GM19463 (cell line): Measurements from ENCODE around the gene MICAL3.
"Not testable (repeated sequence)": the region's sequence is repeated elsewhere in the genome, so short reads cannot be mapped to it uniquely, and the experiment has no call there.

Experiments
- ATAC-seq: cut with Tn5 transposase; IDR thresholded peaks from one replicate; pipeline ENCODE4 v1.9.1; 2021; ENCODE audit warnings: mild to moderate bottlenecking, moderate library complexity; ENCODE audit not compliant: unreplicated experiment

Gene MICAL3, protein sequence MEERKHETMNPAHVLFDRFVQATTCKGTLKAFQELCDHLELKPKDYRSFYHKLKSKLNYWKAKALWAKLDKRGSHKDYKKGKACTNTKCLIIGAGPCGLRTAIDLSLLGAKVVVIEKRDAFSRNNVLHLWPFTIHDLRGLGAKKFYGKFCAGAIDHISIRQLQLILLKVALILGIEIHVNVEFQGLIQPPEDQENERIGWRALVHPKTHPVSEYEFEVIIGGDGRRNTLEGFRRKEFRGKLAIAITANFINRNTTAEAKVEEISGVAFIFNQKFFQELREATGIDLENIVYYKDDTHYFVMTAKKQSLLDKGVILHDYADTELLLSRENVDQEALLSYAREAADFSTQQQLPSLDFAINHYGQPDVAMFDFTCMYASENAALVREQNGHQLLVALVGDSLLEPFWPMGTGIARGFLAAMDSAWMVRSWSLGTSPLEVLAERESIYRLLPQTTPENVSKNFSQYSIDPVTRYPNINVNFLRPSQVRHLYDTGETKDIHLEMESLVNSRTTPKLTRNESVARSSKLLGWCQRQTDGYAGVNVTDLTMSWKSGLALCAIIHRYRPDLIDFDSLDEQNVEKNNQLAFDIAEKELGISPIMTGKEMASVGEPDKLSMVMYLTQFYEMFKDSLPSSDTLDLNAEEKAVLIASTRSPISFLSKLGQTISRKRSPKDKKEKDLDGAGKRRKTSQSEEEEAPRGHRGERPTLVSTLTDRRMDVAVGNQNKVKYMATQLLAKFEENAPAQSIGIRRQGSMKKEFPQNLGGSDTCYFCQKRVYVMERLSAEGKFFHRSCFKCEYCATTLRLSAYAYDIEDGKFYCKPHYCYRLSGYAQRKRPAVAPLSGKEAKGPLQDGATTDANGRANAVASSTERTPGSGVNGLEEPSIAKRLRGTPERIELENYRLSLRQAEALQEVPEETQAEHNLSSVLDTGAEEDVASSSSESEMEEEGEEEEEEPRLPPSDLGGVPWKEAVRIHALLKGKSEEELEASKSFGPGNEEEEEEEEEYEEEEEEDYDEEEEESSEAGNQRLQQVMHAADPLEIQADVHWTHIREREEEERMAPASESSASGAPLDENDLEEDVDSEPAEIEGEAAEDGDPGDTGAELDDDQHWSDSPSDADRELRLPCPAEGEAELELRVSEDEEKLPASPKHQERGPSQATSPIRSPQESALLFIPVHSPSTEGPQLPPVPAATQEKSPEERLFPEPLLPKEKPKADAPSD (N-terminal part only)

DNA sequence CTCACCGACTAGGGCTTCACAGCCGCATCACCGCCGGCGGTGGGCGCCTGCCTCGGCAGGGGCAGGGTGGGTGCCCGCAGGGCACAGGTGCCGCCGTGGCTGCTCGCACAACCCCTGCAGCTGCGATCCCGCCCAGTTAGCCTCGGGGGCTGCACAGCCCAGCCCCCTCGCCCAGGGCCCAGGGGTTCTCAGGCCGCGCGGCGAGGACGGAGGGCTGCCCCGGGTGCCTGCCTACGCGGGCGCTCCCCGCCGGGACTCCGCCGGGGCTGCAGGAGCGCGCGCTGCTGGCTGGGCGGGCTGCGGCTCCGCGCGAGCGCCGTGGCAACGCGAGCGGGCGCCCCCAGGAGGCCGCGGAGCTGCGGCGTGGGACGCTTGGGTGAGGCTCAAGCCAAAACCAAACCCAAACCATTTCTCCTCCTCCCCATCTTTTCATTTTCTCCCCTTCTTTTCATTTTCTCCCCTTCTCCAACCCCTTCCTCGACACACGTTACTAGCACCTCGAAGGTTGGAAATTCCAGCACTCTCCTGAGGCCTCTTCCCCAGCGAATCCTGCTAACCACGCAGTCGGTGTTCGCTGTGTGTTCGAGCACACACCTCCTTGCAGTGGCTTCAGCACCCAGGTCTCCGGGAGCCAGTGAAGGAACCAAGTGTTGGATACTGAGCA, at the start of gene MICAL3:
Gene MICAL3, minus strand, starts transcription at position 286 of the 664 bp plus-strand sequence. CDS start 117,749 bp downstream, outside the sequence.
- no peak for ATAC-seq

DNA sequence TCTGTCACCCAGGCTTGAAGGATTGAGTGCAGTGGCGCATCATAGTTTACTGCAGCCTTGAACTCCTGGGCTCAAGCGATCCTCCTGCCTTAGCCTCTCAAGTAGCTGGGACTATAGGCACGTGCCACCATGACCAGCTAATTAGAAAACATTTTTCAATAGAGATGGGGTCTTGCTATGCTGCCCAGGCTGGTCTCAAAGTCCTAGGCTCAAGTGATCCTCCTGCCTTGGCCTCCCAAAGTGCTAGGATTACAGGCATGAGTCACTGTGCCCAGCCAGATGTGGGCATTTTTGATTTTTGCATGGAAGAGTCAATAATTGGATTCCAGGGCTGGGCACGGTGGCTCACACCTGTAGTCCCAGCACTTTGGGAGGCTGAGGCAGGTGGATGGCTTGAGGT, 49.6 kb upstream of the MICAL3 start:
- ATAC-seq, result not testable (repeated sequence)

DNA sequence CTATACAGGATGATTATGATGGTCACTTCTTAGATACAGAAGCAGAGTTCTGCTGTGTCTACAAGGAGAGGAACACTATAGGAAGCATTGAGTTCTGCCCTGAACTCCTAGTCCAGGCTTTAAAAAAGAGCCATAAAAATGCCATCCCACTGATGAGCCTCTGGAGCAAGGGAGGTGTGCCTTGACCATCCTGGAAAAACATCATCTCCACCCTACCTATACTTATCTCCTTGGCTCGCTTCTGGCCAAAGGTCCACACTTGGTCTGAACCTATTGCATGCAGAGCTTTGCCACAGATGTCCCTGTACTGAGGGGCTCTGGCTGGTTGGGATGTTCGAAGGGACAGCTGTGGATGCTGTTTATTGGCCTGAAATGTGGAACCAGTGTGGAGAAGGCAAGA, 49.1 kb upstream of the MICAL3 start:
- no peak for ATAC-seq

DNA sequence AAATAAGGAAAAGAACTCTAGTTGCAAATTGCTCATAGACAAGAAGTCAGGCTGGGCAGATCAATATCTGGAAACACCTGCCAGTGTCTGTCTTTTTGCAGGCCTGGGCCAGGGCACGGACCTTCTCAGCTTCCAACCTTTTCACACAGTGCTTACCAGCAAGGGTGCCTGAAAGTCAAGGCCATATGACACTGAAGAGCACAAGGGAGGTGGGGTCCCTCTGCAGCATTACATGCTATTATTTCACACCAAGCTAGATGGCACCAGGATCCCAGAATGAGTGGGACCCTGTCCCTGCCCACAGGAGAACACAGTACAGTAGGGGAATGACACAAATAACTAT, 47.6 kb upstream of the MICAL3 start:
- no peak for ATAC-seq

DNA sequence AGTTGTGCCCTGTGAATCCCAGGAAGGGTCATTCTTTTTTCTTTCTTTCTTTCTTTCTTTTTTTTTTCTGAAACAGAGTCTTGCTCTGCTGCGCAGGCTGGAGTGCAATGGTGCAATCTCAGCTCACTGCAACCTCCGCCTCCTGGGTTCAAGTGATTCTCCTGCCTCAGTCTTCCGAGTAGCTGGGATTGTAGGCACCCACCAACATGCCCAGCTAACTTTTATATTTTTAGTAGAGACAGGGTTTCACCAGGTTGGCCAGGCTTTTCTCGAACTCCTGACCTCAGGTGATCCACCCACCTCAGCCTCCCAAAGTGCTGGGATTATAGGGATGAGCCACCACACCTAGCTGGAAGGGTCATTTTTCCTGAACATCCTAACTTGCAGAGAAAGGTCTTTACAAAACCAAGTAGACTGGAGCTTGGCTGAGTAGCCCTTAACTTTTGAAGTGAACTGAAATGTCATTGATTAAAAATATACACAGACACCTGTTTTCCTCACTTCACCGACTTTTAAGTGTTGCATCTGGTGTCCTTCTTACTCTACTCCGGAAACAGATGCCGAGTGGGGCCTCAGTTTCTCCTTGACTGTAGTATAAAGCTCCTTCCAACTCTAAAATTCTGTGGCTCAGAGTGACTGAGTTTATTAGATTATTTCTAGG, 47.1 kb upstream of the MICAL3 start:
- not testable (repeated sequence) for ATAC-seq

DNA sequence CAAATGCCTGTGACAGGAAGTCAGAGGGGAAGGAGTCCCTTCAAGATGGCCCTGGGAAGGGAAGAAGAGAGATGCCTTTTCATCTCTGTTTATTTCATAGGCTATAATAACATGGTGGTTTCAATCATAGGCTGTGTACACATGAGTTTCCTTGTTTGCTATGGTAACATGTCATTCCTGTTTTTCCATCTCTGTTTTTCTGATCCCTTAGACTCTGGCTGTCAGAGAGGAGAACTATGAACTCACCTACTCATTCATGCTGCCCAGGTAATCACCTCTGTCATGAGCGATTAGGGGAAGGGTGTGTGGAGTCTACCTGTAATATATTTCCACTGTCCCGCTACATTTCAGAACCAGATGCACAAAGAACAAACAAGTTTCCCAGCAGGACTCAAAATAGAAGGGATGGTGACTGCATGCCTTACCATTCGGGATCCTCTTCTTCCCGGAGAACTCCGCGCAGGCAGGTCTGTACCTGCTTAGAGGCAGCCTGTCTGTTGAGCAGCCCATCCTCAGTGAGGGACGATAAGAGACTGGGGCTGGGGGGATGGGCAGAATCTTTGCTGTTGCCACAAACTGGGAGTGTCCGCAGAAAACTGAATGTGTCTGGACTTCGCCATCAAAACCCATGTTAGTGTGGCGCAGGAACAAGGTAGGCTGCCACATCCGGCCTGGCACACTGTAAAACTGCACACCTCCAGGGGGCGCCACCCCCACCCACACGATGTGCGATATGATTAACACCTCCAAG, 46.4 kb upstream of the MICAL3 start:
- no peak for ATAC-seq

DNA sequence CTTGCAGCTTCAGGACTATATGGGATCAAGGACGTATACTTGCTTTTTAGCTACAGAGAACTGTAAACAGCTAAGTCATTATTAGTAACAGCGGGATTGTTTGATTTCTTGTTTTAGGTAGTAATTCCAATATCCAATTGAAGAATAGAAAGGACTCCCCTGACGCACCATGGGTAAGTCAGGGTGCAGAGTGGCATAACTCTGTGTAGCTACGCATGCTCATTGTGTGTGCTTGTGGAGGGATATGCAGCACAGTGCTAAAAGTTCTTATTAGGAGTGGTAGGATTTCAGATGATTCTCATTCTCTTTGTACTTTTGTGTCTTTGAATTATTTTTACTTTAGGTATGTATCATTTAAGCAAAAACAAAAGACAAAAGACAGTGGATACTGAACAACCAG, 45.7 kb upstream of the MICAL3 start:
- no peak for ATAC-seq

DNA sequence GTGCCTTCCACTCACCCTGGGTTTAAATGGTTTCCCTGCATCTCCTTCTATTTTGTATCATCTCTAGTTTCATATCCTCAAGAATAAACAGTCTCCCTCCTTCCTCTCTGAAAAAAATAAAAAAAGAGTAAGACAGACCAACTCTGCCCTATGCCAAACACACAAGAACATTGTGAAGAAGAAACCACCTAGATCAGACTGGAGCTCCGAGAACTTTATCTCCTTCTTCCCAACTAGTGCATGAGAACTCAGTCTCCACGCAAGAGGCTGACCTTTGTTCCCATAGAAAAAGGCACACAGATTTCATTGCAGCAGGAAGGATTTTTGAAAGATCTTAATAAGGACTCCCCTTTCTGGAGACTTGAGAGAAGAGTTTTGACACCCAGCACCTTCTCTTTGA, 44.7 kb upstream of the MICAL3 start:
- no peak for ATAC-seq

DNA sequence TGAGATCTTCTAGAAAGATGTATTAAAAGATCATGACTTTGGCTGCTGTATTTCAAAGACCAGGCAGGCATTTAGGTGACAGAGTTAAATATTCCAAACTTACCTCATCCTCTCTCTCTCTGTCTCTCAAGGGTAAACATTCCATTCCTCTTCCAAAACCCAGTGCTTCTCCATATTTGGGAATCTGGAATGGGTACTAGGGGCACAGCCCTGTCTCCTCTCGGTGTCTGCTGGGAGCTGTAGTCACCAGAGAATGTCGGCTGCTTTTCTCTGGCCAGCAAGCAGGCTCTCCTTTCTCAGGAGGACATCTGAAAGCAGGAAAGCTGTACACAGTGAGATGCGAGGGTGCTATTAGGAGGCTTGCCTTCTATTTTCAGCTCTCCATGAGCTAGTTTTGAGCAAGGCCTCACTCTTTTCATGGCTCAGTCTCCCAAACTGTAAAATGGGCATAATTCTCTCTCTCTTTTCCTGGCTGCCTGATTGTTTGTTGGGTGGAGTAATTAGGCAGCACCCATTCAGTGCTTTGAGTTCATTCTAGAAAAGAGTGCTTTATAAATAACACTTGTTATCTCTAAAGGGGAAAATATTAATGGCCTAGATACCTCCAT, 44.1 kb upstream of the MICAL3 start:
- no peak for ATAC-seq

DNA sequence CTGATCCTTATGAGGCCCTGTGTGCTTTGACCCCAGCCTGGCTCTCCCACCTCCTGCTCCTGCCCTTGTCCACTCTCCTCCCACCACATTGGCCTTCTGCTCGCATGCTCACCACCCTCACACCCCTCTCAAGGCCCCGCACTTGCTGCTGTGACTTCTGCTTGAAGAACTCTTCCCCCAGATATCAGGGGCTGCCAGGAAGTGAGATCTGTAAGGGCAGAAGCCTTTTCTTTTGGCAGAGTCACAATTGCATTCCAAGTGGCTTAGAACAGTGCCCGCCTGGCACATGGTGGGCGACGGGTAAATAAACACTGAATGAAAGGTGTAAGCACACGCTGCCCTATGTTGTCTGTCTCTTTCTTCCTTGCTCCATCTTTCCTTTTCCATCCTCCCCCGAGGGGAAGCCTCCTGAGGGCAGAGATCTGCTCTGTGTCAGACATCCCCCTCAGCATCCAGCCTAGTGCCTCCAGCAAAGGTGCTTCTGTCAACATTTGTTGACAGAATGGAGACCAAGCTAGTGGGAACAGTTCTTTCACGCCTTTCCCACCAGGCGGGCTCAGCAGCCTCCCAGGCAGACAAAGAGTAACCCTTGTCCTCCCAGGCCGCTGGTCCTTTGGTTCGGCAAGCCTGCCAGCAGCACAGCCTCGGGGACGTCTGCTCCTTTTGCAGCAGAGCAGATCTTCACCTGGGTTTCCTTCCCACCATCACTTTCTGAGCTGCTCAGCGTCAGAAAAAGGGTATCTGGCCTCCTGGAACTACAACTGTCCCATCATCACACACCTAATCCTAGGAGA, 43.4 kb upstream of the MICAL3 start:
- no peak for ATAC-seq

DNA sequence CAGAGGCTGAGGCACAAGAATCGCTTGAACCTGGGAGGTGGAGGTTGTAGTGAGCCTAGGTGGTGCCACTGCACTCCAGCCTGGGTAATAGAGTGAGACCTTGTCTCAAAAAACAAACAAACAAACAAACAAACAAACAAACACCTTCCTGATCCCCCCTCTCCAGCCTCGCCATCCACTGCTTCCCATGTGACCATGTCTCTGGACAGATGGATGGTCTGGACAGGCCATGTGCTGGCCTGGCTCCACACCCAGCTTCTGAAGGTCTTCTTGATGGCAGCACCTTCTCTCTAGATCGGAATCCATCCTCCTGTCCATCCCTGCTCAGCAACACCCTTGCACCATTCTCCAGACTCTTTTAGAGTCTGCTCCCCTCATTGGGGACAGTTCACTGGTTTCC, 42.8 kb upstream of the MICAL3 start:
- no peak for ATAC-seq

DNA sequence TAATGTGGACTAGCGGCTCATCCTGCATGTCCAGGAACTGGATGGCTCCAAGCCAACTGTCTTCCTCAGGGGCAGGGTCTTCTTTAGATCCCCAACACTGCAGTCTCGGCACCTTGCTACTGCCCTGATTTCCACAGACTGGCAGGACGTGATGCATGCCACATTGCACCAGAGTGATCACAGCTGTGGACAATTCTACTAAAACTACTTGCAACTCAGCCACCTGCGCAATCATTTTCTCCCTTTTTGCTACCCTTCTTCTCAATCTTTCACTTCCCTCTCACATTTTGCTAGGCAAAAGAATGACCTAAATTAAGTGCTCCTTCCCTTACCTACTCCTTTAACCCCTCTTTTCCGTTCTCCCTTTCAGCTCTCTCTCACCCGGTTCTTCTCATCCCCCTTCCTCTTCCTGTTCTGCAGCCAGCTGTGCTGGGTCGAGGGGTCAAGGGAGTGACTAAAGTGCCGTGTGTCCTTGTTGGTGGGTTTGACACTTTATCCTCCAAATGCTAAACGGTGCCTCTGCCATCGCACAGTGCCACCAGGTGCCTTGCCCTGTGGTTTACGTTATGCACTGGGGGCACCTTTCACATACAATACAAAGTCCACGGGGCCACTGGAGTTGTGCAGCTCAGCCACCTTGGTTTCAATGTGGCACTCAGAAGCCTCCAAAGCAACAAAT, 42.0 kb upstream of the MICAL3 start:
- no peak for ATAC-seq

DNA sequence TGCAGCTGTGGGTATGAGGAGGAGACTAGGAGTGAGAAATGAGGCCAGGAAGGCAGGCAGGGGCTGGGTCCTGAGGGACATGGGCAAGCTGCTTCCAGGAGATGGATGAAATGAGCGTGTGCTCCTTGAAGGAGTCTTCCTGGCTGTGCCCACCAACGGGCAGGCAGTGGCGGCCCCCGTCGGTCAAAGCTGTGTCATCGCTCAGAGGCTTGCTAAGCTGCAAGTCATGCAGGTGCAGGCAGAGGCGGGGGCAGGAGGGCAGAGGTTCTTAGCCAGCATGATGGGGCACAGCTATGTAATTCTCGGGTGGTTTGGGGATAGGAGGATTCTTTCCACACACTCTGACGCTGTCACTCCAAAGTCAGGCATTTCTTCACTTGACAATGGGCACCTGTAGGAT, 40.9 kb upstream of the MICAL3 start:
- ATAC-seq, result no peak

DNA sequence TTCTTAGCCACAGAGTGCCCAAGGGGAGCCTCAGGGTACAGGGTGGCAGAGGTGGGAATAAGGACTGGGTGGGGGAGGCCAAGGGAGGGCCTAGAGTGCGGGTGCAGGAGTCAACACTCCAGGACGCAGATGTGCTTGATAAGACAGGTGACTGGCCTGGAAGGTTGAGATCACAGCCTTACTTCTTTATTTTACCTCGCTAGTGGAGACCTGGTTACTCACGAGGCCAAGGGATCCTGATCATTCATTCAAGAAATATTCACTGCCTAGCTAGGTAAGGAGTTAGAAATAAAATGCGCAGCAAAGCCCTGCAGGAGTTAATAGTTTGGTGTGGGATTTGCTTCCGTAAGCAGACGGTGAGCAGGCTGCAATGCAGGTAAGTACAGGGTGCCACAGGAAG, 40.3 kb upstream of the MICAL3 start:
- no peak for ATAC-seq

DNA sequence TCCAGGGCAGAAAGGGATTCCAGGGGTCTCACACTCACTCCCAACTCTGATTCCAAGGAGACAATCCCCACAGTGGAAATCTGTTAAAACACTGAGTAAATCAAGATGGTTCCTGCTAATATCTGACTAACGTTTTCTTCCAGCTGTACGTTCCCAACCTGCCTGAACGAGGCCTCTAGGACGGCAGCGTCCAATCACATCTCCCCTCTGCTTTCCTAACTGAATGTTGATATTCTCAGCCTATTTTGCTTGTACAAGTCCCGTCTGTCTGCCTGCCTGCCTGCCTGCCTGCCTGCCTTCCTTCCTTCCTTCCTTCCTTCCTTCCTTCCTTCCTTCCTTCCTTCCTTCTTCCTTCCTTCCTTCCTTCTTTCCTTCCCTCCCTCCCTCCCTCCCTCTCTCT, 39.4 kb upstream of the MICAL3 start:
- not testable (repeated sequence) for ATAC-seq

DNA sequence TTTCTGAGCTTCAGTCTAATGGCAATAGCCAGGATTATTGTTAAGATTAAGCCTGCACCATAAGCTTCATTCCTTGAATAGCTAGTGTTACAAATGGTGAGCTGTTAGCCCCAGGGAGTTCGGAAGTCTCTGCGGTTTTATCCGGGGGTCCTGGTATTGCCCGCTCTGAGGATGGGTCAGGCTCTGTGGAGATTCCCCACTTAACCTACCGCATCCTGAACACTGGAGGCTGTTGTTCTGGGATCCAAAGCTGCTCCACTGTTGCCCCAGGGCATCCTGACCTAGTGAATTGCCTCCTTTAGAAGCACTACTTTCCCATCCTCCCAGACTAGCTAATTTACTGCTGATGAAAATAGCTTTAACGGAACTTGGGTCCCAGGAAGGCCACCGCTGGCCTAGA, 38.9 kb upstream of the MICAL3 start:
- ATAC-seq, result no peak

DNA sequence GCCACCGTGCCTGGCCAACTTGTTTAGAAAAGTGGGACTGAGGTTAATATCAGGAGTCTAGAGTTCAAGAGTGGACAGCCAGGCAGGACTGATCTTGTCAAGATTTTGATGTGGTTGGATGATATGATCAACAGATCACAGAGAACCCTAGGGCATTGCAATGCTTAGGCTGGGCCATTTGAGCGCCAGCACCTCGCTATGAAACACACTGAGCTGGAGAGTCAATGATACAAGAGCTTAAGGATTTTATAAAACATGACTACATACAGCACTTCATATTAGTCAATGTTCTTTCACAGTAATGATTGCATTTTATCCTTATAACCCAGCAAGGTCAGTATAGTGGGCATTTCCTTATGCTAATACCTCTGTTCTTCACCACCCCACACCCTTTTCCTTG, 38.1 kb upstream of the MICAL3 start:
- ATAC-seq, result no peak
